ENCODE results near the gene TSHZ2.

DNA sequence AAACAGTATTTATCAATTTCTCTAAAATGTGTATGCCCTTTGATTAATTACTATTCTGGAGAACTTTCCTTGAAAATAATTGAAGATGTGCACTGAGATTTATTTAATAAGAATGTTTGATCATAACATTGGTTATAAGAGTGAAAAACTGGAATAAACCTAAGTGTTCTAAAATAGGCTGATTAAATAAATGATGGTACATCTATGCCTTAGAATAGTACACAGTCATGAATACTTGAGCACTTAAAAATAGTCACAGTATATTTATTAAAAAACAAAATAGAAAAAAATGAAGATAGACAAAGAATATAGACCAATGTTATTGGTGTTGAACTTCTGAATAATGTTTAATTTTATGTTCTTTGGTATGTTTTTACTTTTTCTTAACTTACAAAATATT, 528.5 kb downstream of the TSHZ2 start:
- TF ChIP-seq, protein P1, sequence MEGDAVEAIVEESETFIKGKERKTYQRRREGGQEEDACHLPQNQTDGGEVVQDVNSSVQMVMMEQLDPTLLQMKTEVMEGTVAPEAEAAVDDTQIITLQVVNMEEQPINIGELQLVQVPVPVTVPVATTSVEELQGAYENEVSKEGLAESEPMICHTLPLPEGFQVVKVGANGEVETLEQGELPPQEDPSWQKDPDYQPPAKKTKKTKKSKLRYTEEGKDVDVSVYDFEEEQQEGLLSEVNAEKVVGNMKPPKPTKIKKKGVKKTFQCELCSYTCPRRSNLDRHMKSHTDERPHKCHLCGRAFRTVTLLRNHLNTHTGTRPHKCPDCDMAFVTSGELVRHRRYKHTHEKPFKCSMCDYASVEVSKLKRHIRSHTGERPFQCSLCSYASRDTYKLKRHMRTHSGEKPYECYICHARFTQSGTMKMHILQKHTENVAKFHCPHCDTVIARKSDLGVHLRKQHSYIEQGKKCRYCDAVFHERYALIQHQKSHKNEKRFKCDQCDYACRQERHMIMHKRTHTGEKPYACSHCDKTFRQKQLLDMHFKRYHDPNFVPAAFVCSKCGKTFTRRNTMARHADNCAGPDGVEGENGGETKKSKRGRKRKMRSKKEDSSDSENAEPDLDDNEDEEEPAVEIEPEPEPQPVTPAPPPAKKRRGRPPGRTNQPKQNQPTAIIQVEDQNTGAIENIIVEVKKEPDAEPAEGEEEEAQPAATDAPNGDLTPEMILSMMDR (IDR thresholded peaks at IDR 0.05; ENCODE audit: low read depth, low read length), result no peak
- TF ChIP-seq EZH2phosphoT487 (IDR thresholded peaks at IDR 0.05; ENCODE audit: low read depth), result no peak
